ENCODE data around the gene ANKH. TPM values are rescaled to one million over a fixed set of nuclear protein-coding genes. Genes with fewer than 3 reads are reported as not detected.
"Not testable (repeated sequence)": the region's sequence is repeated elsewhere in the genome, so short reads cannot be mapped to it uniquely, and the experiment has no call there.

ANKH gene
- total RNA-seq = 35.8 TPM

DNA sequence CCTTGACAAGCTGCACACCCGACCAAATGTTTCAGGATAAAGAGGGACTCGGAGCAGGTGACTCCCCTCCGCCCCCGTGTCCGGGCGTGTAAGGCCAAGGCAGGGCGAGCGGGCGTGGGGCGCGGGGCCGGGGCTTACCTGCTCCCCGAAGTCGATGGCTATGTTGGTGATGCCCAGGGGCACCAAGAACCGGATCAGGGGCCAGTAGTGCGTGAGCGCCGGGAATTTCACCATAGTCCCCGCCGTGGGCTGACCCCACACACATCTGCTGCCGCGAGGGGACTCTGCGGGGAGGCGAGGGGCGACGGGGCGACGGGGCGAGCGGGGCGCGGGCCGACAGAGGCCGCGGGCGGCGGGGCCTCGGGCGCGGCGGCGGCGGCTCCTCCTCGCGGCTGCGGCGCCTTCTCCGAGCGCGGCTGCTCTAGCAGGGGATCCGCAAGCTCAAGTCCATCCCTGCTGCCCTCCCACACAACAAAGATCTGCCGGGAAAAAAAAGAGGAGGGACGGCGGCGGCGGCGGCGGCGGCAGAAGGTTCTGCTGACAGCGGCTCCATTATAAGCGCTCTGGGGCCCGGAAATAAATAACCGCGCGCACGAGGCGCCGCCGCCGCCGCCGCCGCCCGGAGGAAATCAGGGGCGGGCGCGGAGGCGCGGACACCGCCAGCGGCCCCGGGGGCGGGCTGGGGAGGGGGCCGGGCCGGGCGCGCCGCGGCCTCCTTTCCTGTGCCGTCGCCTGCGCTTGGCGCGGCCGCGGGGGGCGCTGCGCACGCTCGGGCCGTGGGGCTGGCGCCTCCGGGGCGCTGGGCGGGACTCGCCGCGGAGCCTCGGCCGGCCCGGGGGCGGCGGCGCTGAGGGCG is at the start of gene ANKH:
Gene ANKH, minus strand, starts transcription at position 565 of the 856 bp plus-strand sequence. Its CDS starts 331 bp downstream, at position 234.
- peak; percentile 91 for DNase-seq

- DNase-seq = no peak
Observed at GRCh38 chr5:14920121-14920520, 48.5 kb upstream of the ANKH start.

- not testable (repeated sequence) for DNase-seq
Observed at GRCh38 chr5:14919106-14919505, 47.5 kb upstream of the ANKH start.

DNA sequence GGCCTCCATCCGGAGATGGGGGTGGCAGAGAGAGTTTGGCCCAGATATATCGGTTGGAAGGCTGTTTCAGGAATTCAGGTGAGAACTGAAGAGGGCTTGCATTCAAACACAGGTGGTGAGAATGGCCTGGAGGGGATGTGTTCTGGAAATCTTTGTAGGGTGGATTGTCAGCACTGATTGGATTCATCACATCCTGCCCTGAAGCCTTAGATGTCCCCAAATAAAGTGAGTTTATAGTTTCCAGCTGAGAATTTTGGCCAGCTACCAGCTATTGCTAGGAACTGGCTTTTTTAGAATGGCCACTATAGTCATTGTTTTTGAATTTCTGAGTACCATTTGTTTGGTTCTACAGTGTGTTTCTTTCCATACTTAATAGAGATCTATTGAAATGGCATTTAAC is 46.1 kb upstream of the ANKH start:
- DNase-seq = peak; percentile 31

- DNase-seq = no peak
Observed at GRCh38 chr5:14915291-14915952, 43.8 kb upstream of the ANKH start.

DNA sequence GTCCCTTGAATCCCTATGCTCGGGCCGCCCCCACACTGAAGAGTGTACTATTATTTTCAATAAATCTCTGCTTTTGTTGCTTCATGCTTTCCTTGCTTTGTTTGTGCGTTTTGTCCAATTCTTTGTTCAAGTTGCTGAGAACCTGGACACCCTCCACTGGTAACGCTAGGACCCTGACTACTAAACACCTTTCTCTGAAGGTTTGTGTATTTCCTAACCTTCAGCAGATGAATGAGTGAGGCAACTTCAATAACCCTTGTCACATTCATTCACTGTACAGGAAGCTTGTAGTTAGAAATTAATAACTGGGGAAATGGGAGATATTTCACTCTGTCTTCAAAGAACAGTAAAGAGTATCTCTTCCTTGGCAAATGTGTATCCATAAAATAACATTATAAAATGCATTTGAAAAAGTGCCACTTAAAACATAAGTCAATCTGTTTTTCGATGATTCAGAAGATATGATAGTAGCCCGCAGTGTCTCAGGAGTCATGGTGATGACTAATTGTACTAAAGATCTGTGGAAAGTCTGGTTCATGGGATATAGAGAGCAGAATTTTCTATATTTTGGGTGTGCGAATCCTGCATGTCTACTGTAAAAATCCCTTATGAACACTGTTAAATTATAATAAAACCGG is 43.2 kb upstream of the ANKH start:
- no peak for DNase-seq

DNA sequence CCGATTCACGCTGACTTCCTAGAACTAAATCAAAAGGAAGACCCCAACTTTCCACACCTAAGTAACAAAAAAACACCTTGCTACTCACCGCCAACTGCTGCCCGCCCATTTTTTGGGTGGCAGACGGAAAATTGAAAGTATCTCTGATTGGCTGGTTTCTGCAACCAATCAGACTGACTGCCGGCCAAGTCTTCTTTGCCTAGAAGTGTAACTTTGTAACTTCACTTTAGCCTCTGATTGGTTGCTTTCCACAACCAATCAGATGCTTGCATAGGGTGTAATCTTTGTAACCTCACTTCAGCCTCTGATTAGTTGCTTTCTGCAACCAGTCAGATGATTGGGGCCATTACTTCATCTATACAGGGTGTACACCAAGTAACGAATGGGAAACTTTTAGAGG is 42.6 kb upstream of the ANKH start:
- no peak for DNase-seq

DNA sequence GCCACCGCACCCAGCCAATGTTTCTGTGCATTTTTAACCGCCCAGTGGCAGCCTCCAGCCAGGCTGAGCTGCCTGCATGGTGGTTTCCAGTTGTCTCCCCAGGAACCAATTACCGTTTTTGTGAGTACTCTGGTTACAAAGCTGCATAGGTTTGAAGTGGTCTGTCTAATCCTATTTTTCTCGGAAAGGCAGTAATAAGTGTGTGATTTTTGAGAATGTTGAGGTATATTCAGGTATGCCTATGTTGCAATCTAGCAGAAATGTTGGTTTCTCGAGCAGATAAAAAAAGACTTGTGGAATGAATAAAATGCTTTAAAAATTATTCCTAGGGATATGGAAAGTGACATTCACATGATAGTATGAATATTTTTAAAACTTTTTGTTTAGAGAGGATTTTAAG is 41.5 kb upstream of the ANKH start:
- no peak for DNase-seq

GRCh38 chr5:14912206-14912605 is 40.6 kb upstream of the ANKH start:
- no peak for DNase-seq

- no peak for DNase-seq
Observed at GRCh38 chr5:14909369-14909768, 37.8 kb upstream of the ANKH start.

DNA sequence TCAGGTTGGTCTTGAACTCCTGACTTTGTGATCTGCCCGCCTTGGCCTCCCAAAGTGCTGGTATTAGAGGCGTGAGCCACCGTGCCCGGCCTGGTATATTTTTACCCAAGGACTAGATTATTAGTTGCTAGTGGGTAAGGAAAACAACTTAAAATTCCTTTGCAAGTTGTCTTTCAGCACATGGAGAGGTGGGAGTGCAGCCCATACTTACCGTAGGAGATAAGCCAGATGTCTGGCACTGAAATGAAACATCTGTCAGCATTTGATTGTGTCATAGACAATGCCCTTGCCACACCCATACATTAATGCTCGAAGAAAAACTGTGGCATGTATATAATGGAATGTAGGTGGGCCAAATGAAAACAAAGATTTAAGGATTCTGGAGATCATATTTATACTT is 36.6 kb upstream of the ANKH start:
- DNase-seq = peak; percentile 17

DNA sequence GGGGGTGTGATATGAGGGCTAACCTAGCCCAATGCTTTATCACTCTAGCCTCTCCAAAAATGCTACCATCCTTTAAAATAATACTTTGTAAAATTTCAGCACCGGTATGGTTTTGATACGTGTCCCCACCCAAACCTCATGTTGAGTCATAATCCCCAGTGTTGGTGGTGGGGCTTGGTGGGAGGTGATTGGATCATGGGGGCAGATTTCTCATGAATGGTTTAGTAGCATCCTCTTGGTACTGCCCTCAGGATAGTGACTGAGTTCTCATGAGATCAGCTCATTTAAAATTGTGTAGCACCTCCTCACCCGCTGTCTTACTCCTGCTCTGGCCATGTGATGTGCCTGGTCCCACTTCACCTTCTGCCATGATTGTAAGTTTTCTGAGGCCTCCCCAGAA is 35.0 kb upstream of the ANKH start:
- no peak for DNase-seq

DNA sequence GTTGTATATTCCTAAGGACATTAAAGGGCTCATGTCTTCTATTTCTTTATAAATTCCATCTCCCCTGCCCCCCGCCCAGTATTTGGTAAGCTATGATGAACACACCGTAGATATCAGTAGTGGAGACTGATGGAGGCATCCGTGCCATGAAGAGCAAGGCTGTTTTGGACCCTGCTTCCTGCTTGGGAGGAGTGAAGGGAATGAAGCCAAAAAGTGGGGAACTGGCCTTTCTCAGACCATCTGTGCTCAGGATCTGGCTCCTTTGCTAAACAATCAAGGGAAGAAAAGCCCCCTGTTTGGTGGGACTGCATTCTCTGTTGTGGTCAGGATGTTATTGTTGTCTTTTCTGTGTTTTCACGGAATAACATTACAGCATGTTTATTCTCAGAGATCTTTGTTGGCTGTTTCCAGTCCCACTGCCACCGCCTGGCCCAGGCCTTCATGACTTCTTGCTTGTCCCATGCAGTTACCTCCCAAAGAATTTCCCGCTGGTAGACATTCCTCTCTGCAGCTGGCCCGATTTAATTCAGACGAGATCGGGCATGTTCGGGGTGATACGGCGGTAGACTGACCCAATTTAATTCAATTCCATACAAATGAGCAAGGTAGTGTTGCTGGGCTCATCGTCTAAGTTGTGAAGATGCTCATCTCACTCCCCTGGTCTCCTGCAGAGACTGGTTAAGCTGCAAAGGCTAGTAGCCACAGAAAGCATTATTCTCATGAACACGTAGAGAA is 31.4 kb upstream of the ANKH start:
- DNase-seq = no peak

- no peak for DNase-seq
Observed at GRCh38 chr5:14901462-14902051, 30.0 kb upstream of the ANKH start.

DNA sequence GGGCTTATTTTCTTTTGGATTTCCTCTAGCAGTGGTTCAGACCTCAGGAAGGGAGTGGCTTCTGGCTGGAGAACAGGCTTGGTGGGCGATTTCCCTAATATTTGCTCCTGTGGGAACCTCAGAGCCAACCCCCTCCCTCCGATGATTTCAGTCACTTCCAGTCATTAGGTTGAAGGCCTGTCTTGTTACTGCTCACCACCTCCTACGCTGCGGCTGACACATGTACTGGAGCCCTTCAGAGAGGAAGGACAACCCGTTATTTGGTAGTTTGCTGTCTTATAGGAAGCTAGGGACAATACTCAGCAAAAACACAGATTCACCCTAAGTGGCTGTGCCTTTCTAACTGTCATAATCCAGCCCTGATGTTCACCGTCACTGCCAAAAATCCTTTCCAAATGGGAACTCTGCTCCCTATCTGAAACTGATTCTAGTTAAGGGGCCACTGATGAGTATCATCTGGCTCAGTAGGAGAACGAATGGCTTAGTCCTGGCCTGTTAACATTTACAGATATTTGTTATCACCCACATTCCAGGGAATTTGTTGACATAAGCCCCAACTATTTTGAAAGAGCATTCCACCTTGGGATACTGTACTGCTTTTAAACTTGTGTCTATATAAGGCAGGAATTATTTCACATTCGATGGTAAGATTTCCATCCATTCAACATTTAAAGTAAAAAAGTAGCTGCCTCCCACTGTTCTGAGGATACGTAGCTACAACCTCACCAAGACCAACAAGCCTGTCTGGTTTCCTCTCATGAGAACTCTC is 29.3 kb upstream of the ANKH start:
- peak; percentile 26 for DNase-seq

DNA sequence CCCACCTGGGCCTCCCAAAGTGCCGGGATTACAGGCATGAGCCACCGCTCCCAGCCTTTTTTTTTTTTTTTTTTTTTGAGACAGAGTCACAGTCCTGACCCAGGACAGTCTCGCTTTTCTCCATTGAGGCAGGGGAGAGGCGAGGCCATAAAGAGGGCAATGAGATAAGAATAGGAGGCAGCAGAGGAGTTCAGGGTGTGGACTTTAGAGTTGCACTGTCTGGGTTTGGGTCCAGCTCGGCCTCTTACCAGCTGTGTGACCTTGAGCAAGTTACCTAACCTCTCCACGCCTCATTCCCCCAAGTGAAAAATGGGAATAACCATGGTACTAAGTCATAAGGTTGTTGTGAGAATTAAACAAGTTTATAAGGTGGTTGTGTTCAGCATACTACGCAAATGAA is 24.6 kb upstream of the ANKH start:
- DNase-seq = no peak

DNA sequence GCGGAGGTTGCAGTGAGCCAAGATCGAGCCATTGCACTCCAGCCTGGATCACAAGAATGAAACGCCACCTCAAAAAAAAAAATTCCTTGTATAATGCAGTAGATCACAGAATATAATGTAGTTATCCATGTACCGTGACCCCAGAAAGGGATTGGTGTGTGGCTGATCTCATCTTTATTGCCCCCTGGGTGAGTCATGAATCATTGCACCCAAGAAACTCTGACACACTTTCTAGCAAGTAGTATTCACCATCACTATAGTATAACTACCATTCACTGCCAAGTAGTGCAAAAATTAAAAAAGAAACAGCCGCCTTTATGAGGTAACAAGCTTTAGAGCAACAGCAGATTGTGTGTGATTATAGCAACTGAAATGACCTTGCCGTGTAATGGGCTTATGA is 23.7 kb upstream of the ANKH start:
- DNase-seq = no peak

DNA sequence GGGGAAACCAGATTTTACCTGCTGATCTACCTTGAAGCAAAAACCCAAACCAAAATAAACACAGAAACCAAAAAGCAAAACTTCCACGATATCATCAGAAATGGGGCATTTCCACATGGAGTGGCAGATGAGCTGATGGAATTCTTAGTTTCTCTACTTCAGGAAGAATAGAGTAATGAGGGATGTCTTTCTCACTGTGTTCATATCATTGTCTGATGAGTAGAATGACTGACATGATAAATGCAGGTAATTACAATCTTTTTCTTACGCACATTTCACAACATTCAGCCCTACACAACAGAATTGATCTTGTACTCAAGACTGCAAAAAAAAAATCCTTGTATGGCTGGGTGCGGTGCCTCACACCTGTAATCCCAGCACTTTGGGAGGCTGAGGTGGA is 23.2 kb upstream of the ANKH start:
- no peak for DNase-seq

DNA sequence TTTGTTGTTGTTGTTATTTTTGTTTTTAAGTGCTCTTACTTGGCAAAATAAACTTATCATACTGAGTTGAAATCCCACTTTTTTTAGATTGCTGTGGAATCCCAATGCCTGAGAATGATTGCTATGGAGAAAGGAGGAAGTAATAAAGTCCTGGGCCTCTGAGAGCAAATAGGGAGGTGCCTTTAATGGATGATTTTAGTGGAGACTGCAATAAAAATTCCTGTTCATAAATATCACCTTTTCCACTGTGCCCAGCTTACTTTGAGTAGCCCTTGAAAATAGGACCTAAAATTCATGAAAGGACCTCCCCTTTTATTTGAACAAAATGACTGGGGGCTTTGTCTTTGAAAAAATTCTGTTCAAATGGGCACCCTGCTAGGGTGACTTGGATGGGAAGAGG is 21.8 kb upstream of the ANKH start:
- no peak for DNase-seq

DNA sequence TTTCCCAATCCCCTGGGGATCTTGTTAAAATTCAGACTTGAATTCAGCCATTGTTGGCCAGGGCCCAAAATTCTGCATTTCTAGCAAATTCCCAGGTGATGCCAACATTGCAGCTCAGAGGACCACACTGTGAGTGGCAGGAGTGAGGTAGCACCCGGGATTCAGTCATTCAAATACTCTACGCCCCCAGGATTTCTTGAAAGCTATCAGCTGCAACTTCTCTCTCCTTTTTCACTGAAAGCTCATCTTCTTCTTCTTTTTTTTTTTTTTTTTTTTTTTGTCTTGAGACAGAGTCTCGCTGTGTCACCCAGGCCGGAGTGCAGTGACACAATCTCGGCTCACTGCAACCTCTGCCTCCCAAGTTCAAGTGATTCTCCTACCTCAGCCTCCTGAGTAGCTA is 19.3 kb upstream of the ANKH start:
- no peak for DNase-seq

- DNase-seq = no peak
Observed at GRCh38 chr5:14884062-14884612, 12.6 kb upstream of the ANKH start.
